ENCODE results near the gene FRAS1. TPM values are rescaled to one million over a fixed set of nuclear protein-coding genes. Genes with fewer than 3 reads are reported as not detected.

Gene FRAS1
- total and polyA plus RNA-seq, 2 donors (not counting 1 experiment from before 2014, with no cell fraction given): 0.30 to 0.66 TPM

GRCh38 chr4:78199984-78200383 is 142.9 kb downstream of the FRAS1 start:
- Histone ChIP-seq H3K27me3 (ENCODE audit: control insufficient read depth, insufficient read depth, low read length) (no peaks in the 10 kb centered on the region), H3K9me3 (ENCODE audit: control insufficient read depth, insufficient read depth, low read depth, low read length) (no peaks in the 10 kb centered on the region), H2AFZ (ENCODE audit: low read length) (no peak overlapping the region), H3K4me3 (replicated peaks in 1 of 4; ENCODE audit: control extremely low read depth in 1 of 4, insufficient read depth in 1 of 4, low read depth in 3 of 4, low read length in 4 of 4) (no peak overlapping the region), H3K27ac (ENCODE audit: insufficient read depth, low read length) (no peak overlapping the region), H3K9ac (ENCODE audit: insufficient read depth, low read length) (no peak overlapping the region), H3K36me3 (ENCODE audit: control insufficient read depth, insufficient read depth, low read length) (no peaks in the 10 kb centered on the region), H3K79me2 (ENCODE audit: control insufficient read depth, insufficient read depth, low read length) (no peaks in the 10 kb centered on the region), H3K4me1 (ENCODE audit: control insufficient read depth, extremely low read depth, insufficient read depth, low read length) (no peaks in the 10 kb centered on the region), H3K4me2 (ENCODE audit: extremely low read depth, insufficient read depth, low read length) (no peak overlapping the region), H4K20me1 (ENCODE audit: control insufficient read depth, extremely low read depth, insufficient read depth, low read length) (no peaks in the 10 kb centered on the region)
- TF ChIP-seq CTCF (conservative IDR thresholded peaks at IDR 0.05 in 1 of 2, IDR thresholded peaks at IDR 0.05 in 1 of 2; ENCODE audit: low read depth in 1 of 2, low read length in 2 of 2) (no peak), EZH2 (IDR thresholded peaks at IDR 0.05; ENCODE audit: low read length, missing control alignments) (no peak)
- no peak for DNase-seq (ENCODE audit: low read depth in 2 of 2)

- Histone ChIP-seq H3K9me3 (ENCODE audit: control insufficient read depth, insufficient read depth, low read depth, low read length) (no peaks in the 10 kb centered on the region), H3K36me3 (ENCODE audit: control insufficient read depth, insufficient read depth, low read length) (no peaks in the 10 kb centered on the region), H3K27me3 (ENCODE audit: control insufficient read depth, insufficient read depth, low read length) (no peaks in the 10 kb centered on the region), H3K79me2 (ENCODE audit: control insufficient read depth, insufficient read depth, low read length) (no peaks in the 10 kb centered on the region), H3K4me2 (ENCODE audit: extremely low read depth, insufficient read depth, low read length) (no peak overlapping the region), H3K4me1 (ENCODE audit: control insufficient read depth, extremely low read depth, insufficient read depth, low read length) (no peaks in the 10 kb centered on the region), H2AFZ (ENCODE audit: low read length) (no peak overlapping the region), H3K9ac (ENCODE audit: insufficient read depth, low read length) (no peak overlapping the region), H3K27ac (ENCODE audit: insufficient read depth, low read length) (no peak overlapping the region), H4K20me1 (ENCODE audit: control insufficient read depth, extremely low read depth, insufficient read depth, low read length) (no peaks in the 10 kb centered on the region), H3K4me3 (replicated peaks in 1 of 4; ENCODE audit: control extremely low read depth in 1 of 4, insufficient read depth in 1 of 4, low read depth in 3 of 4, low read length in 4 of 4) (no peak overlapping the region)
- TF ChIP-seq CTCF (conservative IDR thresholded peaks at IDR 0.05 in 1 of 2, IDR thresholded peaks at IDR 0.05 in 1 of 2; ENCODE audit: low read depth in 1 of 2, low read length in 2 of 2) (no peak), EZH2 (IDR thresholded peaks at IDR 0.05; ENCODE audit: low read length, missing control alignments) (no peak)
- DNase-seq (ENCODE audit: low read depth in 2 of 2): no peak
Observed at GRCh38 chr4:78200949-78201348, 143.8 kb downstream of the FRAS1 start.

GRCh38 chr4:78204176-78204575 is 147.1 kb downstream of the FRAS1 start:
- Histone ChIP-seq H3K27ac (ENCODE audit: insufficient read depth, low read length) (no peak overlapping the region), H3K27me3 (ENCODE audit: control insufficient read depth, insufficient read depth, low read length) (no peaks in the 10 kb centered on the region)

More at GRCh38 chr4:78204176-78204575, 147.1 kb downstream of the FRAS1 start:
- no peak for DNase-seq (ENCODE audit: low read depth in 2 of 2)
- Histone ChIP-seq H3K79me2 (ENCODE audit: control insufficient read depth, insufficient read depth, low read length) (no peaks in the 10 kb centered on the region), H3K9me3 (ENCODE audit: control insufficient read depth, insufficient read depth, low read depth, low read length) (no peaks in the 10 kb centered on the region), H3K4me1 (ENCODE audit: control insufficient read depth, extremely low read depth, insufficient read depth, low read length) (no peaks in the 10 kb centered on the region), H3K4me2 (ENCODE audit: extremely low read depth, insufficient read depth, low read length) (no peak overlapping the region), H3K4me3 (replicated peaks in 1 of 4; ENCODE audit: control extremely low read depth in 1 of 4, insufficient read depth in 1 of 4, low read depth in 3 of 4, low read length in 4 of 4) (no peak overlapping the region), H4K20me1 (ENCODE audit: control insufficient read depth, extremely low read depth, insufficient read depth, low read length) (no peaks in the 10 kb centered on the region), H2AFZ (ENCODE audit: low read length) (no peak overlapping the region), H3K36me3 (ENCODE audit: control insufficient read depth, insufficient read depth, low read length) (no peaks in the 10 kb centered on the region), H3K9ac (ENCODE audit: insufficient read depth, low read length) (no peak overlapping the region)
- TF ChIP-seq CTCF (conservative IDR thresholded peaks at IDR 0.05 in 1 of 2, IDR thresholded peaks at IDR 0.05 in 1 of 2; ENCODE audit: low read depth in 1 of 2, low read length in 2 of 2) (no peak), EZH2 (IDR thresholded peaks at IDR 0.05; ENCODE audit: low read length, missing control alignments) (no peak)

Data from fibroblast of lung (primary cell).